ENCODE data around the gene C1QA.
"Not testable (repeated sequence)": the region's sequence is repeated elsewhere in the genome, so short reads cannot be mapped to it uniquely, and the experiment has no call there.

Gene C1QA

DNA sequence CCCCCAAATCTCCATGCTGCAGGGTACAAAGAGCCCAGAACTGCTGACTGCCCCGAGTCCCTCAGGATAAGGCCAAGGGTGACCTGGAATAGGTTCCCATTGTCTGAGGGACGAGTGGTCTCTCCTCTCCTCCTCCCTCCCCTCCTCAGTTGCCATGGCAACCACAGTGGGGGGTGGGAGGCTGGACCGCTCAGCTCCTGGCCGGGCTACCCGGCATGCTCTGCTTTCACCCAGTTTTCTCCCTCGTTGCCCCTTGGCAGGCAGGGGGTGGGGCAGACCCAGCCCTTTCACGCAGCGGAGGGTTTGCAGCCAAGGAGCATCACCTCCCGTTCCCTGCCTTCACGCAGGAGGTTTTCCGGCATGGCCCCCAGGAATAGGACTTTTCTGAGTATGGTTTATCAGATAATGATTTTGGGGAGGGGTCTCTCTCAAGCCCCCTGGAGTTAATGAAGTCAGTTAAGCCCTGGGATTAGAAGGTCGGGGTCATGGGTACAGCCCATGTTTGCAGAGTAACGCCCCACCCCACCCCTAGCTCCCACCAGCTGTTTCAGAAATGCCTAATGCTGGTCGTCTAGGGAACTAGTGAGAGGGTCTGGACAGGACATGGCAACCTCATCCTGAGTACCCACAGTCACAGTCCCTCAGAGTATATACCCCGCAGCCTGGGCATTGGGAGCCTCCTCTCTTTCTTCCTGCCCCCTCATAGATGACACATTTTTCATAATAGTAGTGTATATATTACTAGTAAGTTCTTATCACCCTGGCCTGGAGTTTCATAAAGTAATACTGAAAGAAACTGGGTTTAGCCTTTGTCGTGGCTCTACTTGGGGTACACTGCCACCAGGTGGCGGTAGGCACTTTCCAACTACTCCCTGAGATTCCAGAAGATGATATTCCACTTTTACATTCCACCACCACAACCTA lies 37.3 kb downstream of the C1QA start:
- no peak for DNase-seq (ENCODE audit: low read depth in 2 of 2)

- DNase-seq (ENCODE audit: low read depth in 2 of 2): no peak
These were observed 38.0 kb downstream of the C1QA start for GRCh38 chr1:22674410-22674749.

DNA sequence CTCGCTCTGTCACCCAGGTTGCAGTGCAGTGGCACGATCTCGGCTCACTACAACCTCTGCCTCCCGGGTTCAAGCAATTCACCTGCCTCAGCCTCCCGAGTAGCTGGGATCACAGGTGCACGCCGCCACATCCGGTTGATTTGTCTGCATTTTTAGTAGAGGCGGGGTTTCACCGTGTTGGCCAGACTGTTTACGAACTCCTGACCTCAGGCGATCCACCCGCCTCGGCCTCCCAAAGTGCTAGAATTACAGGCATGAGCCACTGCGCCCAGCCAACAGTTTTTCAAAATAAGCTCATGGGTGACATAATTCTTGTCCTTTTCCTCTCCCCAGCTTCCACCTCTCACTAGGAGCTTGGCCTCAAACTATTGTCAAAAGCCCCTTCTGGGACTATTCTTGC lies 39.7 kb downstream of the C1QA start:
- DNase-seq (ENCODE audit: low read depth in 2 of 2): not testable (repeated sequence)

DNA sequence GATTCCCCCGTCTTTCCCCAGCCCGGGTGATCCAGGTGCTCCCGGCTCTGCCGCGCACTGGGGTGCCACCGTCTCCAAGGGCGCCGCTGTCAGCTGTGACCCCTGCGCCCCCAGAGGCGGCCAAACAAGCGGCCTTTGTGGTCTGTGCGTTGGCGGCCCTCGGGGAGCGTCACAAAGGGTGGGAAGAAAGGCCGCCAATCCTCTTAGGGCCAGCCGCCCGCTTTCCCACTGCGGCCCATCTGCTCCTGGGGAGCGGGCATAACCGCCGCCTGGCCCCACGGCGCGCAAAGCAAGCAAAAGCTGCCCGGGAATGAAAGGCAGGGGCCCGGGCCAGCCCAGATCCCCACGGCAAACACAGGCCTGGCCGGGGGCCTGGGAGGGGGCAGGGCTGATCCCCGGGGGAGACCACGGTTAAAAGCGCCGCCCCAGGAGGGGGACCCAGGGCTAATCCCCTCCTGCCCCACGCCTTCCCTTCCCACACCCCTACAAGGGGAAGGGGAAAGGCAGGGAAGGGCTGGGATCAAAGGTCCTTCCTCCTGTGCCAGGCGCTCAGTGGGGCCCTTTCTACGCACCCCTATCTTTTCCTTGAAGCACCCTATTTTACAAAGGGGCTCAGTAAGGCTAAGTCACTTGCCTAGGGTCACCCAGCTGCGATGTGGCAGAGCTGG lies 40.6 kb downstream of the C1QA start:
- no peak for DNase-seq (ENCODE audit: low read depth in 2 of 2)

DNA sequence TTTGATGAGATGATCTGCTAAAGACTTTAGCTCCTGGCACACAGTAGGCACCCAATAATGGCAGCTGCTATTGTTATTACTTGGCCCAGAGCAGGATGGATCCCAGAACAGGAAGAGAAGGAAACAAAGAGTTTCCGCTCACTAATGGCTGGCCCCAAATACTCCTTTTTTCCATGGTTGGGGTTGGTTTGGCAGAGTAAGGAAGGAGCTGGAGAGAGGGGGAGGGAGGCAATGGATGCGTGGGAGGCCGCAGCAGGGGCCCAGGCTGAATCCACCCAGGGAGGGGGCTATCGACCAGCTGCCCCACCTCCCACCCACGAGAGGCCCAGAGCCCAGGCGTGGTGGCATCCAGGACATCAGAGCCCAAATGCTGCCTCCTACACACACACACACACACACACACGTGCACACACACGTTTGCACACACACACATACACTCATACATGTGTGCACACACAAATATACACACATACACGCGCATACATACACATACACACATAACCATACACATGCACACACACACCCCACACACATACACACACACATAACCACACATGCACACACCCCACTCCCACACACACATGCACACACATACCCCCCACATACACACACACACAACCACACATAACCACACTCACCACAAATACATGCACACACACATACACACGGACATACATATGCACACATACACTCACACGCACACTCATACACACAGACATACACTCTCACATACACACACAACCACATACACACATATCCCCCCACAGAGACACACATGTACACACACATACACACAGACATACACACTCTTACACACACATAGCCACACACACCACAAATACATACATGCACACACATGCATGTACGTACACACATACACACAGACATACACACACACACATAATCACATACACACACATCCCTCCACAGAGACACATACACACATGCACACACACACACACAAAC lies 41.8 kb downstream of the C1QA start:
- no peak for DNase-seq (ENCODE audit: low read depth in 2 of 2)

GRCh38 chr1:22680726-22681125 lies 44.3 kb downstream of the C1QA start:
- DNase-seq (ENCODE audit: low read depth in 2 of 2): no peak

- no peak for DNase-seq (ENCODE audit: low read depth in 2 of 2)
These were observed 45.3 kb downstream of the C1QA start for GRCh38 chr1:22681556-22682276.

DNA sequence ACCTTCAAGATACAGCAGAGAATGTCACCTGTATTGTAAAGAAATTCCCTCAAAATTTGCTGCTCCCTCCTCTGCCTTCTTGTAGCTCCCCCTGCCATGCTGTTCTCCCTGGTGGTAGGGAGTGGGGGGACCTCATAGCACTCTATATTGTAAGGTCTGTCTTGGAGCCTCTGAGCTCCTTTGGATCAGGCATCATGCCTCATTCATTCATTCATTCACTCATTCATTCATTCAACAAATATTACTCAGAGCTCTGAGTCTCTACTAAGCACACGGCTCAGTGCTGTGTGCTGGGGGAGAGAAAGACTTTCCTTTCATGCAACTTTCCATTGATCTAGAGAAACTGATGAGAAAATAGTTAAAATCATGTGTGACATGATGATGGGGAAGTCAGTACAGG lies 47.1 kb downstream of the C1QA start:
- DNase-seq (ENCODE audit: low read depth in 2 of 2): no peak

GRCh38 chr1:22685591-22686059 lies 49.2 kb downstream of the C1QA start:
- DNase-seq (ENCODE audit: low read depth in 2 of 2): no peak

DNA sequence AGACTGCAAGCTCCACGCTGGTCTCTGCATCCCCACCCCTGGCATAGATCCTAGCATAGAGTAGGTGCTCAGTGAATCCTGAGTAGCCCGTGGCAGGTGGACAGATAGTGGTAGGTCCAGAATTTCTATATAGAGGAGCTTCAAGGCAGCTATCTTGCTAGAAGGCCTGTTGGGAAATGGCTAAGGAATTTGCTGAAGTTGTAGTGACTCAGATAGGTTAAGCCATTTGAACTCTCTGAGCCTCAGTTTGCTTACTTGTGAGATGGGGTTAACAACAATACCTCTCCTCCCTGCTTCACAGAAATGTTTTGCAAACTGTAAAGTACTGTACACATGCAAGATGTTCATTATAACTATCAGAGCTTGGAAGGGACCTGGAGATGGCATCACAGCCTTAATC lies 50.8 kb downstream of the C1QA start:
- DNase-seq (ENCODE audit: low read depth in 2 of 2): no peak

GRCh38 chr1:22688466-22688865 lies 52.0 kb downstream of the C1QA start:
- no peak for DNase-seq (ENCODE audit: low read depth in 2 of 2)
